ENCODE measurements around the gene CFAP99.

CFAP99 gene

DNA sequence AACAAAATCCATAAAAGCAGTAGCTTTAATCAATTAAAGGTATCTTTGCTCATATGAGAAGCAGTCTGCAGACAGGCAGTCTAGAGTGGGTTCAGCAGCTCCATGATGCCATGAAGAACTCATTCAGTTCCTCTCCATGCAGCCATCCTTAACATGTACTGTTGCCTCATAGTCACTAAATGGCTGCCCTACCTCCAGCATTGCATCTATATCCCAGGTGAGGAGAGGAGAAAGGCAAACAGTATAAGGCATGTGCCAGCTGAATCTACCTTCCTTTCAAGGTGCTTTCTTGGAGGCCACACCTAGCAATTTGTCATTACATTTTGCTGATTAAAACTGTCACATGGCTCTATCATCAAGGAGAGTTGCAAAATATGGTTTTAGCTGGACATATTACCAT lies 13.2 kb downstream of the CFAP99 start:
- DNase-seq: no peak

DNA sequence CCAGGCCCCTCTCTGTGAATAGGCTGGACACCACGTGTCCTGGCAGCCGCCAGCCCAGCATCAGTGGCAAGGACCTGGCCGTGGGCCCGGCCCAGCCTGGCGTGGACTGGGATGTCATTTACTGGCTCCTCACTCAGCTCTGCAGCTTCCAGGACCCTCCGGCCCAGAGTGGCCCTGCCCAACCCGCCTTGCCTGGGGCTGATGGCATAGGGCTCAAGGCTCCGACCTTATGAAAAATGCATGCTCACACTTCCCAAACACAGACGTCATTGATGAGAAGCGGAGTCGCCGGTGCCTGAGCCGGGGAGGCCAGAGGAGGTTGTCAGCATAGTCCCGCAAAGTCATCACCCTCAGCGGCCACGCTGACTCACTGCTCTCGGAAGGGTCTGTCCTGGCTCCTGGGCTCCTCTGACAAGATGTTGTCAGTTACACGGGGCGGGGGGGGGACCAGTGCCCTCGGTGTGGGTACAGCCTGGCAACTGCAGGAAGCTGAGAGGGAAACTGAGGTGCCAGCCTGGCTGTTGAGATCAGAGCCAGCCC lies 14.3 kb downstream of the CFAP99 start:
- DNase-seq: no peak

DNA sequence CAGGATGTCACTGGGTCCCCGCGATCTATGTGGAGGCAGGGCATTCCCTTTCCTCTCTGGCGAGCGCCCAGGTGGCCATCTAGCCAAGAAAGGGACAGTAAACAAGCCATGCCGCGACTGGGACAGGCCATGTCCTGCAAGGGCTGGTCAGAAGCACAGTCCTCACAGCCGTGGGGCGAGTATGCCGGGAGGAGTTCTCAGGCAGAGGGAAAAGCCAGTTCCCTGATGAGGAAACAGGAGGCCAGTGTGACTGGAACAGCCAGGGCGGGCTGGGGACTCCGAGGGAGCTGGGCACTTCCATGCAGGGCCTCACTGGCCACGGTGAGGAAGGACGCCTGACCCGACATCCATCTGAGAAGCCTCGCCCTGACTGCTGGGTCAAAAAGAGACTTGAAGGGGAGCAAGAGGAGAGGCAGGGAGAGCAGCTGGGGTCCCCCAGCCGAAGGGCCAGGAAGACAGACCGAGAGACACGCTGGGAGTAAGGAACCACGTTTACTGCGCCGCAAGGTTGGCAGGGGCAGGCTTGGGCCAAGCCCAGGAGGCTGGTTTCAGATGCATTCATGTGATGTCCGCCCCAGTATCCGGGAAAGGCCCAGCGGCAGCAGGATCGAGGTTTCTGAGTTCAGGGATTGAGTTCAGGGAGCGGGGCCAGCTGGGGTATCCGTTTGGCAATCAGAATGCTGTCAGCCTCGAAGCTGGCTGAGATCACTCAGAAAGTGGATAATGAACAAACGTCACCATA lies 15.0 kb downstream of the CFAP99 start:
- no peak for DNase-seq

DNA sequence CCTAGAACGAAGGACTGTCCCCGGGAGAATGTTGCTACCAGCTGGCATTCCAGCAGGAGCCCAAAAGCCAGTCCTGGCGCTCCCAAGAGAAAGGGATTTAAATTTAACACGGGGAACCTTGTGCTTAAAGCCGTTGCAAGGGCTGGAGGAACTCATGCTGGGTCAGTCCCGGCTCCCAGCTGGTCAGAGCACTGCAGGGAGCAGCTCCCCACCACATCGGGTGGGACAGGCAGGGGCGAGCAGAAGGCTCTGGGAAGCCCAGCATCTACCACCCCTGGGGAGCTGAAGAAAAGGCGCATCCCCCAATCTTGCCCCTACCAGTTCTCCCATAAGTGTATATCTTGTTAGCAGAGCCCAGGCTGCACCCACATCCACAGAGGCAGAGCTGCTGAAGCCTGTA lies 15.7 kb downstream of the CFAP99 start:
- no peak for DNase-seq

DNA sequence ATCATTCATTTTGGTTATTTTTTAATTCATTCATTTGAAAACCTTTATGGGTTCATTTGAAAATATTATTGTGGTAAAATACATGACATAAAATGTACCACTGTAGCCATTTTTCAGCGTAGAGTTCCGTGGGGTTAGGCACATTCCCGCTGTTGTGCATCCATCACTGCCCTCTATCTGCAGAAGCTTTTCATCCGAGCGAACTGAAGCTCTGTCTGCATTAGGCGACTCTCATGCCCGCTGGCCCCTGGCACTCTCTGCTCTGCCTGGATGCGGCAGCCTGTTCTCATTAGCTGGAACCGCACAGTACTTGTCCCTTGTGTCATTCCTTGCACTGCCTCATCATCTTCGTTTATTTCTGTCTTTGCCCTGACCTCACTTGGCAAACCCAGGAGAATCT lies 17.5 kb downstream of the CFAP99 start:
- no peak for DNase-seq

DNA sequence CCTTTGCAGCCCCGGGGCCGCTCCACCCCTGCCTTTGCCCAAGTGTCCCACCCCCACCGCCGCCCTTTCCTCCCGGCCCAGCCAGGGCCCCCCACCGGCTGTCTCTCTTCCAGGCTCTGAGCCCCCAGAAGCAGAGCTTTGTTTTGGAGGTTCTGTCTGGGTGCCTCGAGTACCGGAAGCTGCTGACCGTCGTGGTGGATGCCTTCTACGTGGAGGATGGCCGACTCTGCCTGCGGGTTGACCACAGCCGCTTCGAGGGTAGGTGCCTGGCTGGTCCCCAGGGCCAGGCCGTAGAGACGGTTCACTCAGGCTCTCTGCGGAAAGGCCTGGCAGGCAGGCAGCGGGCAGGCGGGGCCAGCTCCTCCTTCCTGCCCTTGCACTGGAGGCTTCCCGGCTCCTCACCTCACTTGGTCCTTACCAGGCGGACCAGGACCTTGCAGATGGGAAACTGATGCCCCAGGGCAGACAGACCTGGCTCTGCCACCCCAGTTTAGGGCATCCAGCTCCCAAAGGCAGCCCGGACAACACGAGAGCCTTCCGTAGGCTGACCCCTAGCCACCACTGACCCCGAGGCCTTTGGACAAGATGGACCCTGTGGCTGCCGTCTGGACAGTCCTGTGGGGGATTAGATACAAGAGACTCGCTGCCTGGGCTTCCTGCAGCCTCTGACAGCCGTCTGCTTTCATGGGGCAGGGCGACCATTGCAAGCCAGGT lies 18.2 kb downstream of the CFAP99 start:
- no peak for DNase-seq

DNA sequence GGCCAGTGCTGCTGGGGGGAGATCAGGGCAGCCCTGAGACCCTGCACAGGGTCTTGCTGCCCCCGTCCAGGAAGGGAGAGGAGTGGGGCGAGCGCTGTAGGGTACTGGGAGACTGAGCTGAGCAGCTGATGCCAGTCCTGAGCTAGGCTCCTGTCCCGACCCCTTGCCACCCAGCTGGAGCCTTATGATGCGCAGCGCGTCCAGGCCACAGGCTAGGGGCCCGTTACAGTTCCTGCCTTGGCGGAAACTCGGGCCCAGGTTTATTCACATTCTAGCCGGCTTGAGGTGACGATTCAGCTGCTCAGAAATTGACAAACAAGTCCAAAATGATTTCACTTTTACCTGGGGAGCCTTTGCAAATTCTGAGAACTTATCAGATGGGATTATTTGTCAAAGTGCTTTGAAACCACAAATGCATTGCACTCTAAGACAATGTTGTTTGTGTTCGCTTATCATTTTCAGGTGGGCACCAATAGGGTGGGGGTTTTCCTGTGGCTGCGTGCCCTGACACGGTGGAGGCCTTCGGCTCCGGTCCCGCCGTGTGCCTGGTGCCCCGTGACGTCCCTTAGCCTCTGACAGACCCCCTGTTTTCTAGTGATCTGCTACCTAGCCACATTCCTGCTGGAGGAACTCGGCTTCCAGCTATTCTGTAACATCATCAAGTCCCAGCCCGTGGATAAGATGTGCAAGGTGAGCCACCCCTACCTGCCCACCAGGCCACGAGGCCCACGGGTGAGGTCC lies 18.9 kb downstream of the CFAP99 start:
- DNase-seq: no peak

DNA sequence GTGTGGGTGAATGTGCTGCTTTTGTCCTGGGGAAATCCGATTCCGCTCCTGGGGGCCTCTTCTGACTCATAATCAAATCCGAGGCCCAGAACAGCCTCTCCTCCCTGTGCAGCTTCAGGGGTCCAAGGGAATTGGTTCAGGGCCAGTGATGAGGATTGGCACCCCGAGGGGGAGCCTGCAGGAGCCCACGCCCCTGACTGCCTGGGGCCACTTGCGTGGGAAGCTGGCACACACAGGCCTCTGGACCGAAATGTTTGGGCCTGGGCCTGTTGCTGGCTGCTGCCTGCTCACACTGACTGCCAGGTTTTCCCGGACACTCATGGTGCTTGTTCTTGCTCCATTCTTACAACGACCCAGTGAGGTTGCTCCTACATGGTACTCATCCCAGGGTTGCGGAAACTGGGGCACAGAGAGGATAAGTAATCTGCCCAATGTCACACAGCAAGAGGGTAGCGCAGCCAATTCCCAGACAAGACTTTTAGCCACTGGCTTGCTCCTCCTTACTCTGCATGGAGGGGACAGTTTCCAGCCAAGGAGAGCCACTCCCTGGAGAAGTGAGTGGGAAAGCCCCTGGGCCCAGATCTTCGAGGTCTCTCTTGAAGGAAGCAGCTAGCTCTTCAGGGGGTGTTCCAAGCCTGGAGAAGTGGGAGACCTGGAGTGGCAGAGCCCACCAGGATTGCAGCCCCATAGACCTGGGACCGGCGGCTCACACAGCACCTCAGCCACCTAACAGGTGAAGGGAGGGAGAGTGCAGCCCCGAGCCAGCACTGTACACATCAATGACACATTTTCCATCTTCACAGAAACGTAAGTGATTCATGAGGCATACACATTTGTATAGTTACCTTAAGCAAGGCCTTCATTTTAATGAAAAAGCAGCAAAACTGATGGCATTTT lies 20.3 kb downstream of the CFAP99 start:
- no peak for DNase-seq

DNA sequence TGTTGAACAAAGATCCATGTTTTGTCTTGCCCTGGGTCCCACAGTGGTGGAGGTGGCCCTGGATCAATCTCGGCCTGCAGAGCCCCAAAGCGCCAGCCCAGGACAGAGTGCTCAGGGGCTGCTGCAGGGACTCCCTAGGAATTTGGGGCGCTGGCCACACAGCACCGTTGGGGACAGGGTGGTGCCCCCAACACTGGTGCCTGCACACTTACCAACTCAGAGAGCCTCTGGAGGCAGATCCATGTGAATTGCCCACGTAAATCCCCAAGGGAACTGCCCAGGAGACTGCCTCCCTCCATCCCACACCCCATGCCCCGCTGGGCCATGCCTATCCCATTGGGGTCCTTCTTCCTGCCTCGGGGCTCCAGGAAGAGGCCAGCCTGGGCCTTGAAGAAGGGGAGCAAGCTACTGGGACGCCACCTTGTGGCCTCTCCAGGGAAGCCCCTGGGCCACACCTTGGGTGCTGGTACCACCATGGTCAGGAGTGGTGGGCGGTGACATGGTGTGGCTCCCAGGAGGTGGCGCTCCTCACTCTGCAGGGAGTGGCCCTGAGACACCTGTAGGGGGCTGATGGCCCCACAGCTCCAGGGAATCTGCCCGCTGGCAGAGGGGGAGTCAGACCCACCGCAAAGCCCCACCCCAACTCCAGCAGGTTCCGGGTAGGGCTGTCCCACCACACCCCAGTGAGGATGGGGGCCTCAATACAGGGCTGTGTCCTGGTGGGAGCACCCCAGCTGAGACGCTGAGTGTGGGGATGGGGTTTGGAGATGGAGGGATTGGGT lies 22.8 kb downstream of the CFAP99 start:
- peak; percentile 2 to 55 for DNase-seq

DNA sequence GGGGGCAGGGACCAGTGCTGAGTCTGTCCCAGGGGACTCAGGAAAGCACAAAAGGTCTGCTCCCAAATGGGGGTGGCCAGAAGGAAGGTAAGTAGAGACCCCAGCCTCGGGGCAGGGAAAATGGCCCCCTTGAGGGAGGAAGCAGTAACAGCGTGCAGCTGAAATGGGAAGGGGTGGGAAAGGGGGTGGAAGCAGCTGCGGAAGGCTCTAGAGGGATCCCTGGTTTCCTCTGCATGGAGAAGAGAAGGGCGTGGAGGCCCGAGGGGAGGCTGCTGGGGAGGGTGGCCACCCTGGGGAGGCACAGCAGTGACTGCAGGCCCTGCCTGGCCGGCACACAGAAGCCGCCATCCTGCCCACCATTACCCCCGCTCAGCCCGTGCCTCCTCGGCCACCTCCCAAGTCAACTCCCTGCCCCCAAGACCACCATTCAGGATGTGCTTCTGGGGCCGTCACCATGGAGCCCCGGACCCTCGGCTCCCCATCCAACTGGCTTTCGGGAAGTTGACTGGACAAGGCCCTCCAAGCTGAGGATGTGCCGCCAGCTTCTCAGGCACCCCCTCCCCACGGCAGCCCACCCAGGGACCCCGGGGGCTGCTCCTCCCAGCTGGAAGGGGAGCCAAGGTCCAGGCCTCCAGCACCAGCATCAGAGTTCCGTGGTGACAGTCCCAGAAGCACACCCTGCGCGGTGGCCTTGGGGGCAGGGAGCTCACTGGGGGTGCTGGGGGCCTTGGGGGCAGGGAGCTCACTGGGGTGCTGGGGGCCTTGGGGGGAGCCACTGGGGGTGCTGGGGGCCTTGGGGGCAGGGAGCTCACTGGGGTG lies 23.6 kb downstream of the CFAP99 start:
- DNase-seq: no peak

DNA sequence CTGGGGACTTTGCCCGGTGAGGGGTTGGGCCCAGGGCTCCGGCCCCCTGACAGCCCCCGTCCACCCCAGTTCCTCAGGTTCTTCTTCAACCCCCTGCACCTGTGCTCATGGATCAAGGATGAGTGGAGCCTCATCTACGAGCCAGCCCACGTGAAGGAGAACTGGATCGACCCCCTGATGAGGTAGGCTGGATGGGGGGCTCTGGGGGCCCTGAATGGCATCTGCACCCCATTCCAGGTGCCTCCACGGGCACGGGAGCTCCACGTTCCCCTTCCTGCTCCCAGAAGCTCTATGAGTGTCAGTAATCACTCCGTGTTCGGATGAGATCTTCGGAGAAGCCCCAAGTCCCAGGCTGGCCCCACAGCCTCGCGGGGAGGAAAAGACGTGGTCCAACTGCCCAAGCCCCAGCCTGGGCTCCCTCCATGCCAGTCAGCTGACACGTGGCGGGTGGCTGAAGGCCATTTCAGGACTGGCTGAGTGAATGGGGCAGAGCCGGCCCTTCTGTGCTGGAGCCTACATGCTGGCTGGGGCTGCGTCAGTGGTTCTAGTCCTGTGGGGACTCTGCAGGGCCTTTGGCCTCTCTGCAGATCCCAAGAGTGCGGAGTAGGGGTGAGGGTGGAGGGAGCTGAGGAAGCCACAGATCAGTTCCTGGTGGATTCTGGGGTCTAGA lies 24.4 kb downstream of the CFAP99 start:
- DNase-seq: no peak

DNA sequence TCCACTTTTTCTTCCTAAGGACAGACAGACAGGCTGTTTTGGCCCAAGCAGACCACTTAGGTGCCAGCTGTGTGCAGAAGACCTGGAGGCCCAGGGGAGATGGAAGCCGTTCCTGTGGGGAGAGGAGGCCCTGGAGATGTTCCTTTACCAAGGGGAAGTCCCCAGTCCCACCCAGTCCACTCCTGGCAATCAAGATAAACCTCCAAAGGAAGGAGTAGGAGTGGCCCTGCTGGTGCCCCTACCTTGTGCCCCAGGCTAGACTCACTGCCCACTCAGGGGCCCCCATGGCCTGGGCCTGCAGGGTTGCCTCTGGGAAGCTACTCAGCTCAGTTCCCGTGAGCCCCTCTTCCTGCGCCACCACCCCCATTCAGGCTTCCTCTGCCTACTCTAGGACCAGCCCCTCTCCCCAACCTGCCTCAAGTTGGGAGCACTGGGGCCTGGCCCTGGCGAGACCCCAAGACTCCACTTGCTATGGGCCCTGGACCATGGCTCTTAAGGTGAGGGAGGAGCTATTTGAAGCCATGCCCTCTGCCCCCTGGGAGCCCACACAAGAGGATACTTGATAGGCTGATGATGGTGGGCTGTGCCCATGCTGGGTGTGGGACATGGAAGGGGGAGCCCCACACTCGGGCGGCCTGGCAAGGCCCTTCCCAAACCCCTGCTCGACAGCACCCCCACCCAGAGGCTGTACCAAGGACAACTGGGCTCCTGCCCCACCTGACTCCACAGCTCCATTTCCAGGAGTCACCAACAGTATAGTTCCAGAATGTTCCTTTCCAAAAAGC lies 25.4 kb downstream of the CFAP99 start:
- no peak for DNase-seq

DNA sequence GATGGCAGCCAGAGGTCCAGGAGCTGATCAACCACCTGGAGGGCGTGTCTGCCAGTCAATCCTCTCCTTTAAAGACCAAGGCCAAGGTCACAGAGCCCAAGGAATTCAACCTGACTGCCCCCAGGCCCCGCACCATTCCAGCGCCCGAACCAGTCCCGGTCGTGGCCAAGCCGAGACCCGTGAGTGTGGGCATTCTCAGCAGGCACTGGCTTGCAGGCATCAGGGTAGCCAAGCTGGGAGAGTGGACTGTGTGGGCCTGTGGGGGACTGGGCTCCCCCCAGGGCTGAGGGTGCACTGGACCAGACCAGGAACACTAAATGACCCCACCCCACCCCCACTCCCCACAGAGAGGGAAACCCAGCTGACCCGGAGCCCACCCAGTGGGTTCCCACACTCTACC lies 26.4 kb downstream of the CFAP99 start:
- DNase-seq: no peak

DNA sequence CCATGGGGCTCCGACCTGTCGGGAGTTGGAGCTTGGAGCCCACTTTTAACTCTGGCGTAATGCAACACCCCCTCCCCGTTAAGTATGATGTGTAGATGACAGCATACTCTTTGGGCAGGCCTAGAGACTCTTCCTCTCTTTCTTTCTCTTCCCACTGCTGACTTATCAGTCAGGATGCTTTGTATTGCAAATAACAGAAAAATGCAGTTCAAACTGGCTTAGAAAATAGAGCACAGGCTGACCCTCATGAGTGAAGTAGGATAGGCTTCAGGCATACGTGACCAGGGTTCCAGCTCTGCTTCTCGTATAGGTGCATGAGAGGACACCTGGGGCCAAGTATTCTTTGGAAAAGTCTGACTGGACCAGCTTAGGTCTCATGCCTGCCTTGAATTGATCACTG lies 26.8 kb downstream of the CFAP99 start:
- no peak for DNase-seq

DNA sequence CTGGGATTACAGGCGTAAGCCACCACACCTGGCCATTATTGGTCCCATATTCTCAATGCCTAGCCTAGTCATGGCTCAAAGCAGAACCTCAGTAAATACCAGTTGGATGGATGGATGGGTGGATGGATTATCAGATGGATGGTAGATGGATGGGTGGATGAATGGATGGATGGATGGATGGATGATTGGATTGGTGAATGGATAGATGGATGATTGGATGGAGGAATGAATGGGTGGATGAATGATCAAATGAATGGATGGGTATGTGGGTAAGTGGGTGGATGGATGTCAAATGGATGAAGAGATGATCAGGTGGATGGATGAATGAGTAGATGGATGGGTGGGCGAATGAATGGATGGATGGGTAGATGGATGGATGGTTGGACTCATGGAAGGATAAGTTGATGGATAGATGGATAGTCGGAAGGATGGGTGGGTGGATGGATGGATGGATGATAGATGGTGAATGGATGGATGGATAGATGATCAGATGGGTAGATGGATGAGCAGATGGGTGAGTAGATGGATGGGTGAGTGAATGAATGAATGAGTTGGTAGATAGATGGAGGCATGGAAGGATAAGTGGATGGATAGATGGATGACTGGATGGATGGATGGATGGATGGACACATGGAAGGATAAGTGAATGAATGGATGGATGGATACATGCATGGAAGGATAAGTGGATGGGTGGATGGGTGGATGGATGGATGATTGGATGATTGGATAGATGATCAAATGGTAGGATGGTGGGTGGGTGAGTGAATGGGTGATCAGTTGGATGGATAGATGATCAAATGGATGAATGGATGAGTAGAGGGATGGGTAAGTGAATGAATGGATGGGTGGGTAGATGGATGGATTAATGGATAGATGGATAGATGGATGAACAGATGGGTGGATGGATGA lies 28.2 kb downstream of the CFAP99 start:
- no peak for DNase-seq

DNA sequence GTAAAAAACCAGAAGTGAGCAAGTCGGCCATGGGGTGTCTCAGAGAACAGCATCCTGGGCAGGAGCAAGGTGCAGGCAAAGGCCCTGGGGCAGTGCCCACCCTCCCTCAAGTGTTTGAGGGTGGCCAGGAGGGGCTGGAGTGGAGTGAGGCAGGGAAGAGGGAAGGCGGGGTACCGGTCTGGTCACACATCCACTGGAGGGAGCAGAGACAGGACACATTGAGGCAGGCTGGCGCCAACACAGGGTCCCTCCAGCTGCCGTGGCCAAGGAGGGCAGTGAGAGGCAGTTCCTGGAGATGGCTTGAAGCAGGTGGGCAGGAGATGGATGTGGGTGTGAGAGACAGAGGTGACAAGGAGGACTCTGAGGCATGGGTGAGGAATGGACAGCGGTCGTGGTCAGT lies 29.8 kb downstream of the CFAP99 start:
- DNase-seq: no peak

DNA sequence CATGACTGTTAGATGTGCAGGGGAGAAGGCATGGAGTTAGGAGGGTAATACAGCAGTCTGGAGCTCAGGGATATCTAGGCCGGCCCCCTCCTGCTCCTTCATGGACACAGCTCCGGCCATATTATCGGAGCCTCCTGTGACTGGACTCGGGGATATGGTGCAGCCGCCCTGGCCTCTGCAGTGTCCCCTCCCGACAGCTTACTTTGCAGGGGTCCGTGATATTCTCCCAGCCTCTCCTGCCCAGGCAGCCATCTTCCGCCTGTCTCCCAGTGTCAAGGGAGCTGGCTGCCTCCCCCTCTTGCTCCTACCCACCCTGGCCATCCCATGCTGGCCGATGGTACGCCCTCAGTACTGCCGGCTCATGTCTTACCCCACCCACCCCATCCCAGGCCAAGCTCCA lies 30.3 kb downstream of the CFAP99 start:
- DNase-seq: no peak

All from NCI-H446 (cell line).